ENCODE results near the gene ID4.

ID4 gene, protein sequence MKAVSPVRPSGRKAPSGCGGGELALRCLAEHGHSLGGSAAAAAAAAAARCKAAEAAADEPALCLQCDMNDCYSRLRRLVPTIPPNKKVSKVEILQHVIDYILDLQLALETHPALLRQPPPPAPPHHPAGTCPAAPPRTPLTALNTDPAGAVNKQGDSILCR

DNA sequence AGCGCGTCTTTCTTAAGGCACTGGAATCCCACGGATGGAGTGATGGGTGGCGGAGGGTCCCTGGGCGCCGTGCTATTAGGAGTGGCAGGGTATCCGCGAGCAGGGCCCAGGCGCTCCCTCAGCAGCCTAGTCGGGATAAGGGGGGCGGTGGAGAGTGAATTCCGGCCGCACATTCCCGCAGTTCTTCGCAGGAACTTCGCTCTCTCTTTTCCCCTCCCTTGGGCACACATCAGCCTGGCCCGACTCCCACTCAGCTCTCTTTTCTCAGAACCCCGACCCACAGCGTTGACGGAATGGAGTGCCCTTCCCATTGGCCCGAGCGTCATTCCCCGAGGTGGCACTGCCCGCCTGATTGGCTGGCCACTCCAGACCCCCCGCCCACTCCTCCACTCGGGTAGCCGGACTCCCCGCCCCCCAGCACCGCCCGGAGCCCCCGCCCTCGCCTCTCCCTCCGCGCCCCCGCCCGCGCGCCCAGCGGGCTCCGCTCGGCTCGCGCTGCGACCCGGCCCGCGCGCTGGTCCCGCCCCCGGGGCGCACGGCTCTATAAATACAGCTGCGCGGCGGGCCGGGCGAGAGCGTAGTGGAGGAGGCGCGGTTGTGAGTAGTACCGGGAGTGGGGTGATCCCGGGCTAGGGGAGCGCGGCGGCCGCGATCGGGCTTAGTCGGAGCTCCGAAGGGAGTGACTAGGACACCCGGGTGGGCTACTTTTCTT, at the start of gene ID4:
Gene ID4 (plus strand): TSS at position 572 of the 712 bp plus-strand sequence. CDS start 385 bp downstream, outside the sequence.
- DNase-seq (ENCODE audit: low read depth) = peak; percentile 76

DNA sequence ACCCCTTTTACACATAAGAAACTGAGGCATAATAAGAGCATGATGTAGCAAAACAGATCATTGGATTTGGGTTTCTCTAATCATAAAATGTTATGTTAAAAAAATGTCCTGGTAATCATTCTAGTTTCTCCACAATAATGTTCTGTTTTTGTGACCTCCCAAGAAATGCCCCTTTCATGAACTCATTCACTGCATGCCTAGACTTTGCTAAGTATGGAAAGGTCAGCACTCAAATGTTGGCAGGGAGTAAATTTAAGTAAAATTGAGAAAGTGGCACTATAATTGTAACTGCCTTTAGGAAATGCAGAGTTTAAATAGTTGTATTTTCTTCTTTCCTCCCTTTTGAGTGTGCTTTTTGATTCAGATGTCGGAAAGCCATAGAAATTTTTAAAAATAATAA, 48.5 kb upstream of the ID4 start:
- no peak for DNase-seq (ENCODE audit: low read depth)

DNA sequence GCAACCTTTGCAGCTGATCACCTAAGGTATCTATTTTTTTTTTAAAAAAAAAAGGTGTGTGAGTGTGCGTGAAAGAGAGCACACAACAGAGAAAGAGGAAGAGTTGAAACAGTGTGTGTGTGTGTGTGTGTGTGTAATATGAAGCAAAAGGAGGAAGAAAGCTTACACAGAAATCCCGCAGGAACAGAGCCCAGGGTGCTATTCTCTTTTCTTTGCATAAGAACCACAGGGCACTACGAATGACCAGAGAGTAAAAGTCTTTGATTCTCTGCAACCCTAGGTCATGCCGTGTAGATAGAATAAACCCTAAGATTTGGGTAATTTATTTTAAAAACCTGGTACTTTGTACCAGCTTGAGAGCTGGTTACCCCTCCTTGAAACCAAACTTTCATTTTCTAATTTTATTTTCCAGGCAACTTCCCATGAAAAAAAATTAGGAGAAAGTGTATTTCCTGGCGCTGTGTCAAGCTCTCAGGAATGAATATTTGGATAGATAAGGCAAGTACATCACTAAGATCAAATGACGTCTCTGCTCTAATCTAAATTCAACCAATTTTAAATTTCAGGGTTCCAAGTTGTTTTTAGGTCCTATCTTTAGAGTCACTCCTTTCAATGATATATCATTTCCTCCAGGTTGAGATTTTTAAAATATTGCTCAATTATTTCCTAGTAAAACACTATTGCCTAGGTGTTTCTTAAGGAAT, 47.9 kb upstream of the ID4 start:
- no peak for DNase-seq (ENCODE audit: low read depth)

DNA sequence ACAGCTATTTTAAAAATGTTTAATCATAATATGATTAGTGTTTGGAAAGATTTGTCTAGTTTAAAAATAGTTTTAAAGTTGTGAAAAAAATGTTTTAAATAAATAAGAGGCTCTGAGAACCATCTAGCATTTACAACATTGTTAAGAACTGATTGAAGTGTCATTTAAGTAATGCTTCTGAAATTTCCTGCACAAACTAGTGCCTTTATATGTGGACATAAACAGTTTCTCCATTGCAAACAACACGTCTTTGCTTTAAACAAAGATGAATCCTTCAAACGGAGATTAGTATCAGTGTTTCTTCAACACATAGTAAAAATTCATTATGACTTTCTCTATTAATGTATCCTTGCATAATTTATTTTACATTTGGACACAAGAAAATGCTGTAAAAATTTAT, 45.9 kb upstream of the ID4 start:
- DNase-seq (ENCODE audit: low read depth) = no peak

DNA sequence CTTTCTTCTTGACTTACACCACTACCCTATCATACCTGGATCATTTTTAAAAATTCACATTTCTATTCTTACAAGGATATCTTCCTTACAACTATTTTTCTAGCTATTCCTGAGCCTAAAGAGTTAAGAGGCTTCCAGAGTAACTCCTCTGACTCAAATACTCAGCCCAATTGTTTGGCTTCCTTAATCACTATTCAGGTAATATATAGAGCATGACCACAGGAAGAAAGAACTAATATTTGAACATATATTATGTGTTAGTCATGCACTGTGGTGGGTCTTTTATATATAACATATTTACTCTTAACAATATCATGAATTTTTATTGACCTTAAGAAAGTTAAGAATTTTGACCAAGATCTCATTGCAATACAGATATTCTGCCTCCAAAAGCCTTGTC, 42.0 kb upstream of the ID4 start:
- DNase-seq (ENCODE audit: low read depth) = peak; percentile 41

- DNase-seq (ENCODE audit: low read depth) = no peak
Observed at GRCh38 chr6:19796452-19796851, 40.7 kb upstream of the ID4 start.

DNA sequence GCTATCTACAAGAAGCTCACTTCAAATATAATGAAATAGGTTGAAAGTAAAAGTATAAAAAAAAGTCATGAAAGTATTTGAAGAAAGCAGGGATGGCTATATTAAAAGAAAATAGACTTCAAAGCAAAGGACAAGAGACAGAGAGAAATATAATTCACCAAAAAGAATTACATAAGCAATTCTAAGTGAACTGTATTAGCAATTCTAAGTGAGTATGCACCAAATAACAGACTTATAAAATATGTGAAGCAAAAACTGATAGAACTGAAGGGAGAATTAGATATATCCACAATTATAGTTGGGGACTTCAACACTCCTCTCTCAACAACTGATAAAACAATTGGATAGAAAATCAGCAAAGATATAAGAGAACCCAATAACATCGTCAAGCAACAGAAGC, 38.8 kb upstream of the ID4 start:
- DNase-seq (ENCODE audit: low read depth) = no peak

DNA sequence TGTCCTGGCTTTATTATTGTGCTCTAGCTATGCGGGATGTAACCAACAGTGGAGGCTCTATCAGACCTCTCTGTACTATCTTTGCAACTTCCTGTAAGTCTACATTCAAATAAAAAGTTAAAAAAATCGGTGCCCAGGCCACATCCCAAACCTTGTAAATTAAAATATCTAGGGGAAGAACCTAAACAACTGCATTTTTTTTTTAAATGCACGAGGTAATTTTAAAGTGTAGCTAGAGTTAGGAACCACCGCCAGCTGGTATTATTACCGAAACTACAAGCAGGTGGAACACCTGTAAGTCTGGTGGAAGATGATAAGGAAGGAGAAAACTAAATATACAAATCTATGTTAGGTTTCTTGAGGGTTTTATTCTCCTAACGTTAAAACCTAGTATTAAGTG, 34.5 kb upstream of the ID4 start:
- no peak for DNase-seq (ENCODE audit: low read depth)

GRCh38 chr6:19803331-19804204, 33.6 kb upstream of the ID4 start:
- DNase-seq (ENCODE audit: low read depth) = peak; percentile 75

- peak; percentile 96 for DNase-seq (ENCODE audit: low read depth)
Observed at GRCh38 chr6:19804205-19805128, 32.7 kb upstream of the ID4 start.

- DNase-seq (ENCODE audit: low read depth) = no peak
Observed at GRCh38 chr6:19805129-19805481, 32.1 kb upstream of the ID4 start.

DNA sequence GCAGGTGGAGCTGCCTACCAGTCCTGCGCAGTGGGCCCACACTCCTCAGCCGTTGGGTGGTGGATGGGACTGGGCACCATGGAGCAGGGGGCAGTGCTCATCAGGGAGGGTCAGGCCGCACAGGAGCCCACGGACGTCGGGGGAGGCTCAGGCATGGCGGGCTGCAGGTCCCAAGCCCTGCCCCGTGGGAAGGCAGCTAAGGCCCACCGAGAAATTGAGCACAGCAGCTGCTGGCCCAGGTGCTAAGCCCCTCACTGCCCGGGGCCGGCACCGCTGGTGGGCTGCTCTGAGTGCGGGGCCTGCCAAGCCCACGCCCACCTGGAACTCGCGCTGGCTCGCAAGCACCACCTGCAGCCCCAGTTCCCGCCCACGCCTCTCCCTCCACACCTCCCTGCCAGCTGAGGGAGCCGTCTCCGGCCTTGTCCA, 30.2 kb upstream of the ID4 start:
- DNase-seq (ENCODE audit: low read depth) = no peak

GRCh38 chr6:19811397-19812079, 25.6 kb upstream of the ID4 start:
- no peak for DNase-seq (ENCODE audit: low read depth)

GRCh38 chr6:19812512-19813119, 24.6 kb upstream of the ID4 start:
- peak; percentile 64 for DNase-seq (ENCODE audit: low read depth)

- DNase-seq (ENCODE audit: low read depth) = no peak
Observed at GRCh38 chr6:19818805-19819204, 18.4 kb upstream of the ID4 start.

DNA sequence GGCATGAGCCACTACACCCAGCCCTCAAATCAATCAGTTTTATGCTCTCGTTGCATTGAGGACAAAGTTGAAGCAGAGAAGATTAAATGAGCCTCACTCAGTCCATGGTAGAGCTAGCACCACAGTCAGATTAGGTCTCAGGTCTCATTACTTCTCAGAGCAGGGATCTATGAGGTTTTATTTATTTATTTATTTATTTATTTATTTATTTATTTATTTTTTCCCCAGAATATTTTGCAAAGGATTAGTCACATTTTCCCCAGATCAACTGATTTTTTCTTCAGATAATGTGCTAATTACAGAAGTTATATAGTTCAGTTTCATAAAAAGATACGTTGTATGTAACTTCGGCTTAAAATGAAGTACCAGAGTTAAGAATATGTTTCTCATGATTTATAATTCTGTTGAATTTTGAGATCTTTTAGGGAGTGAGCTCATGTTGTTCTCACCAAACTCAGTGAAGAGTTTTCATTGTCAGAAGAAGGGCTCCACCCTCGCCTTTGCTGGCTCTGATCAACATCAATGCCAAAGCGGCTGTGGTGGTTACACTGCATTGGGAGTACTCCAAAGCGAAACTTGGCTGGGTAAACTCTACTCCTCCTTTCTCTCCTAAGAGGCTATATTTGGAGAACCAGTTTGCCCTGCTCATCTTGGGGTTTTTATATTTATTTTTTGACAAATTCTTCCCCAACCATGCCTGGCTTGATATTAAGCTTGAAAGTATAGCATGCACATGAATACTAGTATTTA, 12.9 kb upstream of the ID4 start:
- DNase-seq (ENCODE audit: low read depth) = no peak

DNA sequence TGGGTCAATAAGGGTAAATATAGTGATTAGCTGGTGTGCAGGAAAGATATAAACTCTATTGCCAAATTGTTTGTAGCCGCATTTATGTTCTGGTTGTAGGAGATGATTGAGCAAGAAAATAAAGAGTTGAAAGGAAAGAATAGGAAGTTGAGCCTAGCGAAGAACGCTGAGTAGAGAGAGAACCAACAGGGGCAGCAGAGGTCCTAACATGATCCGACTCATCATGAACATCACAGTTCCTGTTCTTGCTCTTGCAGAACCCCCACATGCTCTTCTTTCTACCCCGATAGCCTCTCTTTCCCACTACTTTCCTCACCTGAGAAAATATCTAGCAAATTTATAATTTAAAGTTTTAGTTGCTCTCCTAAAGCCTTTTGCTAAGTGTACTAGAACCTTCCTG, 9.9 kb upstream of the ID4 start:
- no peak for DNase-seq (ENCODE audit: low read depth)

GRCh38 chr6:19827903-19828302, 9.3 kb upstream of the ID4 start:
- DNase-seq (ENCODE audit: low read depth) = no peak

DNA sequence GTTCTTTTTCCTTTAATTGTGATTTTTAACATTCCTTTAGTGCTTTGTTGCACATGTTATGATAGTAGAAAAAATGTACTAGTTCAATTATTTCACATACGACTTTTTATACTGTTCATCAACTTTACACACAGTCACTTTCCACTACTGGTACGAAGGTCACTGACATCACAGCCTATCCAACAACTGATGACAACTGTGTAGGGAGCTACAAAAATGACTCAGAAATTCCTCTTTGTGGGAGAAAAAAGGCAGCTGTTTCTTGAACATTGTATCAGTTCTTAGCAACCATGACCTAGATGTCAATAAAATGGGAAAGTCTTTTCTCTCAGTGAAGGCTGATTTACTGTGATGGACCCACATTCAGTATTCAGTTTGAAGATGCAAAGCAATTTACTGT, 7.0 kb upstream of the ID4 start:
- peak; percentile 11 for DNase-seq (ENCODE audit: low read depth)

DNA sequence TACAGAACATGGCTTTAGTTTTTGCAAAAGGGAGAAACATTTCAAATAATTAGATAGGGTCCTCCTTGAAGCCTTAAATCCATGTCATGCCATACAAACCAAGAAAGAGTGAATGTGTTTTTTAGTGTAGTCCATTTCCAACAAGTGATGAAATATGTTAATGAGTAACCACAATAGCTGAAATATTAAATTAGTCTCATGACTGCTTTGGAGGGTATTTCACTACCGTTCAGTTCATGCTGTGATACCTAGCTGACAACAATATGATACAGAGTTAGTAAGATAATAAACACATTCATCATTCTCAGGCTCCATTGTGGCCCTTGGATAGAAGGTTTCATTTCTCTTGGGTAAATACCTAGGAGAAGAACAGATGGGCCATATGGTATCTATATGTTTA, 5.8 kb upstream of the ID4 start:
- no peak for DNase-seq (ENCODE audit: low read depth)
